Measurements from ENCODE around the gene MMS22L. TPM values are rescaled to one million over a fixed set of nuclear protein-coding genes. Genes with fewer than 3 reads are reported as not detected.

The MMS22L gene
- total RNA-seq, 3 donors from 2014 or later (not counting 1 experiment from before 2014, with no cell fraction given) = 9.1 to 14.3 (median 11.7) TPM

DNA sequence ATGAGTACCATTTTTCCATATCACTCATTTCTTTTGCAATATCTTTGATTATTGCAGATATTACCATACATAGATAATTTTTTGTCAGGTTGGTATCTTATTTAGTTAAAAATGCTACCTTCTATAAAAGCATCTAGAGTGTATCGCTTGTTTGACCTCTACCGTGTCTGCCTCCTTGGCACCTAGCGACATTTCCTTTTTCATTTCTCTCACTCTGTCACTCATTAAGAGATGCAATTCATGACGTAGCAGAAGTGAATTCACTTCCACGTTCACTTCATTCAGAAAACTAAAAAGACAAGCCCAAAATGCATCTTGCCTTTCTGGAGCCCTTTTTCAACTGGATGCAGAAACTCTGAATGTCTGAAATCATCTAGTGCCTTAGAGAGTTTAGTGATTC, 172.9 kb downstream of the MMS22L start:
- ATAC-seq (no peak), DNase-seq (no peak)
- no peaks in the 10 kb centered on the region for H3K36me3 ChIP-seq (ENCODE audit: control insufficient read depth, insufficient read depth, low read length)
- intact Hi-C loops (cut with micrococcal nuclease) = no loop called here
- Mint-ChIP-seq H3K27ac (no peak overlapping the region), H3K27me3 (ENCODE audit: low read depth in 2 of 2) (peaks cover 7 to 8% of the 10 kb centered on the region in 2 donors), H3K4me3 (no peak overlapping the region), H3K4me1 (peaks cover 0 to 4% of the 10 kb centered on the region in 2 donors), H3K36me3 (no peaks in the 10 kb centered on the region), H3K9me3 (no peaks in the 10 kb centered on the region)
- 27% methylated on average over 5 of the region's 5 CpGs for WGBS (ENCODE audit: insufficient coverage)
- H3K27ac ChIP-seq (ENCODE audit: low read length) = no peak overlapping the region
- TF ChIP-seq, protein P1, sequence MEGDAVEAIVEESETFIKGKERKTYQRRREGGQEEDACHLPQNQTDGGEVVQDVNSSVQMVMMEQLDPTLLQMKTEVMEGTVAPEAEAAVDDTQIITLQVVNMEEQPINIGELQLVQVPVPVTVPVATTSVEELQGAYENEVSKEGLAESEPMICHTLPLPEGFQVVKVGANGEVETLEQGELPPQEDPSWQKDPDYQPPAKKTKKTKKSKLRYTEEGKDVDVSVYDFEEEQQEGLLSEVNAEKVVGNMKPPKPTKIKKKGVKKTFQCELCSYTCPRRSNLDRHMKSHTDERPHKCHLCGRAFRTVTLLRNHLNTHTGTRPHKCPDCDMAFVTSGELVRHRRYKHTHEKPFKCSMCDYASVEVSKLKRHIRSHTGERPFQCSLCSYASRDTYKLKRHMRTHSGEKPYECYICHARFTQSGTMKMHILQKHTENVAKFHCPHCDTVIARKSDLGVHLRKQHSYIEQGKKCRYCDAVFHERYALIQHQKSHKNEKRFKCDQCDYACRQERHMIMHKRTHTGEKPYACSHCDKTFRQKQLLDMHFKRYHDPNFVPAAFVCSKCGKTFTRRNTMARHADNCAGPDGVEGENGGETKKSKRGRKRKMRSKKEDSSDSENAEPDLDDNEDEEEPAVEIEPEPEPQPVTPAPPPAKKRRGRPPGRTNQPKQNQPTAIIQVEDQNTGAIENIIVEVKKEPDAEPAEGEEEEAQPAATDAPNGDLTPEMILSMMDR (IDR thresholded peaks at IDR 0.05) = no peak
- H3K9me3 ChIP-seq (ENCODE audit: control insufficient read depth, insufficient read depth, low read length) = no peaks in the 10 kb centered on the region
- no peak overlapping the region for H3K4me3 ChIP-seq (ENCODE audit: low read length)
- H3K27me3 ChIP-seq (ENCODE audit: control insufficient read depth, insufficient read depth, low read length) = no peaks in the 10 kb centered on the region
- H3K4me1 ChIP-seq (ENCODE audit: control insufficient read depth, insufficient read depth, low read length) = no peaks in the 10 kb centered on the region

DNA sequence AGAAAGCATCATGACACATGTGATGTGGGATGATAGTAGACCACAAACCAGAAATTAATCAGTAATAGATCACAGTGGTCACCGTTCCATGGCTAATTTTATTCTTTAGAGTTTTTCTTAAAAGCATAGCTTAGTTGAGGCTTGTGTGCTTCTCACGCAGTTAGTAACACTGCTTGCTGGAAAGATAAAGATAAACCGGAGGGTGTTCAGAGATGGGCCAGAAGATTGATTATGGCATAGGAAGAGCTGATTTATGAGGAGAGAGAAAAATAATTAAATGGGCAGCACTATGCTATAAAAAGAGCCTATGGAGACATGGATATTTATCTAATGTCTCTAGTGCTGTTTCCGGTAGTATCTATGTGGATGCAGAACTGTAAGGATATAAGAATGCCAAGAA, 173.6 kb downstream of the MMS22L start:
- Mint-ChIP-seq H3K27ac (no peak overlapping the region), H3K27me3 (ENCODE audit: low read depth in 2 of 2) (peaks cover 7 to 8% of the 10 kb centered on the region in 2 donors), H3K4me1 (peaks cover 0 to 4% of the 10 kb centered on the region in 2 donors), H3K4me3 (no peak overlapping the region), H3K36me3 (no peaks in the 10 kb centered on the region), H3K9me3 (no peaks in the 10 kb centered on the region)
- 90% methylated on average over 4 of the region's 4 CpGs for WGBS (ENCODE audit: insufficient coverage)
- Histone ChIP-seq H3K27me3 (ENCODE audit: control insufficient read depth, insufficient read depth, low read length) (no peaks in the 10 kb centered on the region), H3K27ac (ENCODE audit: low read length) (no peak overlapping the region), H3K4me3 (ENCODE audit: low read length) (no peak overlapping the region), H3K4me1 (ENCODE audit: control insufficient read depth, insufficient read depth, low read length) (no peaks in the 10 kb centered on the region), H3K36me3 (ENCODE audit: control insufficient read depth, insufficient read depth, low read length) (no peaks in the 10 kb centered on the region), H3K9me3 (ENCODE audit: control insufficient read depth, insufficient read depth, low read length) (no peaks in the 10 kb centered on the region)
- no peak for ATAC-seq
- TF ChIP-seq, protein P1 (IDR thresholded peaks at IDR 0.05) = no peak
- no peak for DNase-seq
- intact Hi-C loops (cut with micrococcal nuclease) = no loop called here

DNA sequence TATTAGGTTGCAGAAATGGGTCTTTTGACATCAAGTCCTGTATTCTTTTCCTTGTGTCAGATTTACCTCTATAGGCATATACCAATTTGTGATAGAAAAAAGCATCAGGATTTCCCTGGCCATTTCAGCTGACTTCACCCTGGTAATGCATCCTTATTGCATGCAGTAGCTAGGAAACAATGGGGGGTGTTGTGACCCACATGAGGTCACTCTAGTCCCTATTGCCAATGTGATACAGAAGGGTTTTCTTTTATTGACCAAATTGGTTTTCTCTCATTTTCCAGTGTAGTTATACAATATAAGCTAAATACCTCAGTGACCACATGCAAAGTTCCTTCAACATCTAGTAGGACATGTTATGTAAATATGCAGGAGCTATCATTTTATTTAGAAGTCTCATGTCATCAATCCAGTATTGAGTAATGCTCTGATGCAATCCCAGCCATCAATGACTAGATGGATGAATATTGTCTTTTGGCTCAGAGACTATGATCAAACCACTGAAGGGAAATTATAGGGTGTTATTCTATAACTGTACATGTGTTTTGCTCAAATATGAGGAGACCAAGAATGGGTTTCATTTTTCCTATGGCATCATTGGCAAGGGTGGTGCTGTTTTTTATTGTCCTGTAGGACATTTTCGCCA, 180.7 kb downstream of the MMS22L start:
- no peaks in the 10 kb centered on the region for H3K36me3 Mint-ChIP-seq
- Histone ChIP-seq H3K9me3 (ENCODE audit: control insufficient read depth, insufficient read depth, low read length) (no peaks in the 10 kb centered on the region), H3K4me1 (ENCODE audit: control insufficient read depth, insufficient read depth, low read length) (no peaks in the 10 kb centered on the region), H3K27ac (ENCODE audit: low read length) (no peak overlapping the region), H3K4me3 (ENCODE audit: low read length) (no peak overlapping the region), H3K36me3 (ENCODE audit: control insufficient read depth, insufficient read depth, low read length) (no peaks in the 10 kb centered on the region), H3K27me3 (ENCODE audit: control insufficient read depth, insufficient read depth, low read length) (no peaks in the 10 kb centered on the region)
- ATAC-seq (no peak), DNase-seq (no peak)
- intact Hi-C loops (cut with micrococcal nuclease) = no loop called here
- TF ChIP-seq, protein P1 (IDR thresholded peaks at IDR 0.05) = no peak
- no peak overlapping the region for H3K27ac Mint-ChIP-seq
- H3K9me3 Mint-ChIP-seq = no peaks in the 10 kb centered on the region
- peaks cover 0 to 2% of the 10 kb centered on the region in 2 donors for H3K27me3 Mint-ChIP-seq (ENCODE audit: low read depth in 2 of 2)
- H3K4me1 Mint-ChIP-seq = no peaks in the 10 kb centered on the region
- H3K4me3 Mint-ChIP-seq = no peak overlapping the region
- WGBS (ENCODE audit: insufficient coverage) = no CpG with 5 or more reads among the region's 1 CpG

DNA sequence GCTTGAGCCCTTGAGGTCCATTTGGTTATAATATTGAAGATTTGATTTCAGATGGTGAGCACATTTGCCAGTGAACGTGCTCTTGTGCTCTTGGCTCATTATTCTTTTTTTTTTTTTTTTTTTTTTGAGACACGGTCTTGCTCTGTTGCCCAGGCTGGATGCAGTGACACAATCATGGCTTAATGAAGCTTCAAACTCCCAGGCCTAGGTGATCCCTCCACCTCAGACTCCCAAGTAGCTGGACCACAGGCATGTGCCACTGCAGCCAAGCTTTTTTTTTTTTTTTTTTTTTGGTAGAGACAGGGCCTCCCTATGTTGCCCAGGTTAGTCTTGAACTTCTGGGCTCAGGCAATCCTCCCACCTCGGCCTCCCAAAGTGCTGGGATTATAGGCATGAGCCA, 182.3 kb downstream of the MMS22L start:
- Mint-ChIP-seq H3K4me3 (no peak overlapping the region), H3K4me1 (no peaks in the 10 kb centered on the region), H3K27me3 (ENCODE audit: low read depth in 2 of 2) (peaks cover 0 to 2% of the 10 kb centered on the region in 2 donors), H3K9me3 (no peaks in the 10 kb centered on the region), H3K36me3 (no peaks in the 10 kb centered on the region), H3K27ac (no peak overlapping the region)
- ATAC-seq = no peak
- Histone ChIP-seq H3K27me3 (ENCODE audit: control insufficient read depth, insufficient read depth, low read length) (no peaks in the 10 kb centered on the region), H3K9me3 (ENCODE audit: control insufficient read depth, insufficient read depth, low read length) (no peaks in the 10 kb centered on the region), H3K4me1 (ENCODE audit: control insufficient read depth, insufficient read depth, low read length) (no peaks in the 10 kb centered on the region), H3K36me3 (ENCODE audit: control insufficient read depth, insufficient read depth, low read length) (no peaks in the 10 kb centered on the region), H3K27ac (ENCODE audit: low read length) (no peak overlapping the region), H3K4me3 (ENCODE audit: low read length) (no peak overlapping the region)
- intact Hi-C loops (cut with micrococcal nuclease) = no loop called here
- TF ChIP-seq, protein P1 (IDR thresholded peaks at IDR 0.05) = no peak
- DNase-seq = no peak
- 79% methylated on average over 2 of the region's 3 CpGs for WGBS (ENCODE audit: insufficient coverage)

All from natural killer cell (primary cell).